Measurements from ENCODE around the gene CCHCR1. TPM values are rescaled to one million over a fixed set of nuclear protein-coding genes. Genes with fewer than 3 reads are reported as not detected.

The CCHCR1 gene
- total RNA-seq, 1 experiment from 2014 or later = 45.5 TPM

DNA sequence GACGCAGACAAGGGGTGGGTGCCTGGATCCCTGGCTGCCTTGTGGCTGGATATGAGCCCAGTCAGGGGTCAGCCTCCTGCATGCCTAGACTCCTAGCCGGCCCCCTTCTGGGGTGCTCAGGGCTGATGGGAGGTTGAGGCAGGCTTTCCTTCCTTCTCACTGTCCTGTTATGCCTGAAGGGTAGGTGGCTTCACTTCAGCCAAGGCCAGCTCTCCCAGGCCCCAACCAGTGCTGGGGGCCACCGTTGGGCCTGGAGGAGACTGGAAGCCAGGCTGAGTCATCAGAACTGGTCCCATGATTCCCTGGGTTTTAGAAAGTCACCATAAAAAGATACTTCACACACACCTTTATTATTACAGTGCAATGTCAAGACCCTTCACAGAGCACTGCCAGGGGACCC lies 15.8 kb upstream of the CCHCR1 start:
- H3K9me3 ChIP-seq (ENCODE audit: control insufficient read depth, low read depth, low read length) = no peaks in the 10 kb centered on the region
- peak overlapping the region; percentile 25 for H2BK120ac ChIP-seq (ENCODE audit: low read depth, low read length, poor library complexity, severe bottlenecking)
- Mint-ChIP-seq H3K4me1 (peaks cover 53 to 67% of the 10 kb centered on the region in 2 experiments), H3K36me3 (ENCODE audit: insufficient read depth in 1 of 3, low read depth in 3 of 3) (peaks cover 0 to 18% (median 16%) of the 10 kb centered on the region in 3 experiments; a peak in 6 of 7 replicates), H3K27me3 (ENCODE audit: low read depth) (no peaks in the 10 kb centered on the region), H3K9me3 (no peaks in the 10 kb centered on the region; a peak in 1 of 5 replicates), H3K27ac (peak overlapping the region; percentile 98 to 100 (median 99)), H3K4me3 (peak overlapping the region; percentile 91)
- no peak overlapping the region for H2BK5ac ChIP-seq (ENCODE audit: insufficient read length, low read length)
- peak overlapping the region; percentile 61 for H3K4me2 ChIP-seq (ENCODE audit: insufficient read depth, insufficient read length, low read length)
- H2AK5ac ChIP-seq (ENCODE audit: insufficient read length, low read length) = no peak overlapping the region
- H3K4ac ChIP-seq (ENCODE audit: low read depth, low read length) = peak overlapping the region; percentile 53; the same call in 1 of the 2 replicates
- H2AFZ ChIP-seq (ENCODE audit: low read length) = no peak overlapping the region
- no peak overlapping the region for H2BK15ac ChIP-seq (ENCODE audit: low read depth, low read length)
- peak overlapping the region; percentile 55 for H2BK12ac ChIP-seq (ENCODE audit: insufficient read length, low read depth, low read length)
- H4K91ac ChIP-seq (ENCODE audit: insufficient read length, low read depth, low read length) = peak overlapping the region; percentile 88
- H3K27ac ChIP-seq (ENCODE audit: insufficient read length, low read depth, low read length) = peak overlapping the region; percentile 83
- no peaks in the 10 kb centered on the region for H3K79me1 ChIP-seq (ENCODE audit: insufficient read depth, low read depth, low read length, poor library complexity, severe bottlenecking)
- no peaks in the 10 kb centered on the region for H4K20me1 ChIP-seq (ENCODE audit: control insufficient read depth, insufficient read depth, insufficient read length)
- peak overlapping the region; percentile 88 for H3K14ac ChIP-seq (ENCODE audit: insufficient read depth, low read length)
- no peaks in the 10 kb centered on the region for H3K27me3 ChIP-seq (ENCODE audit: insufficient read depth, low read length)
- H3K4me1 ChIP-seq (ENCODE audit: insufficient read depth, low read length) = peaks cover 10% of the 10 kb centered on the region
- TF ChIP-seq, protein P1, sequence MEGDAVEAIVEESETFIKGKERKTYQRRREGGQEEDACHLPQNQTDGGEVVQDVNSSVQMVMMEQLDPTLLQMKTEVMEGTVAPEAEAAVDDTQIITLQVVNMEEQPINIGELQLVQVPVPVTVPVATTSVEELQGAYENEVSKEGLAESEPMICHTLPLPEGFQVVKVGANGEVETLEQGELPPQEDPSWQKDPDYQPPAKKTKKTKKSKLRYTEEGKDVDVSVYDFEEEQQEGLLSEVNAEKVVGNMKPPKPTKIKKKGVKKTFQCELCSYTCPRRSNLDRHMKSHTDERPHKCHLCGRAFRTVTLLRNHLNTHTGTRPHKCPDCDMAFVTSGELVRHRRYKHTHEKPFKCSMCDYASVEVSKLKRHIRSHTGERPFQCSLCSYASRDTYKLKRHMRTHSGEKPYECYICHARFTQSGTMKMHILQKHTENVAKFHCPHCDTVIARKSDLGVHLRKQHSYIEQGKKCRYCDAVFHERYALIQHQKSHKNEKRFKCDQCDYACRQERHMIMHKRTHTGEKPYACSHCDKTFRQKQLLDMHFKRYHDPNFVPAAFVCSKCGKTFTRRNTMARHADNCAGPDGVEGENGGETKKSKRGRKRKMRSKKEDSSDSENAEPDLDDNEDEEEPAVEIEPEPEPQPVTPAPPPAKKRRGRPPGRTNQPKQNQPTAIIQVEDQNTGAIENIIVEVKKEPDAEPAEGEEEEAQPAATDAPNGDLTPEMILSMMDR (conservative IDR thresholded peaks at IDR 0.05) = no peak
- H4K8ac ChIP-seq (replicated peaks; ENCODE audit: insufficient read length, low read depth, low read length) = no peak overlapping the region
- no peak overlapping the region for H4K5ac ChIP-seq (ENCODE audit: insufficient read length, low read depth, low read length)
- H2BK20ac ChIP-seq (ENCODE audit: low read depth, low read length, poor library complexity, severe bottlenecking) = no peak overlapping the region
- no peak overlapping the region for H3K23ac ChIP-seq (ENCODE audit: insufficient read length, low read depth, low read length)
- H3K18ac ChIP-seq (ENCODE audit: insufficient read length, low read depth, low read length) = peak overlapping the region; percentile 66
- no peak overlapping the region for H3T11ph ChIP-seq (ENCODE audit: low read length)
- WGBS (ENCODE audit: extremely low coverage, insufficient read length, low lambda C conversion rate) = no CpG with 5 or more reads among the region's 3 CpGs
- DNase-seq = no peak
- H3K9ac ChIP-seq (ENCODE audit: extremely low read depth, insufficient read length, low read length) = no peak overlapping the region
- peaks cover 27% of the 10 kb centered on the region for H3K79me2 ChIP-seq (ENCODE audit: insufficient read depth, low read length)
- peaks cover 22% of the 10 kb centered on the region for H3K23me2 ChIP-seq (ENCODE audit: insufficient read length, low read depth, low read length, poor library complexity, severe bottlenecking)
- H3K56ac ChIP-seq (ENCODE audit: insufficient read length, low read depth, low read length) = no peak overlapping the region
